Upper lobe of left lung (tissue), 4 donors: ENCODE measurements around the gene ANKDD1A.

Experiments
- POLR2AphosphoS5 ChIP-seq, 2 donors: sonication (generic); formaldehyde crosslinking; IDR thresholded peaks; one replicate each; pipeline ENCODE4 v1.5.1; 2017; ENCODE audit warnings: antibody characterized with exemption in 2 of 2
- TF ChIP-seq, protein P1 (sequence below), 6 experiments: fragments of 450-650 bp in 4 of 6; fragments of 200-600 bp in 2 of 6; sonication (generic) in 2 of 6; IDR thresholded peaks; one replicate each; pipeline ENCODE4 v1.5.1; 2016 to 2019; ENCODE audit warnings: antibody characterized with exemption in 6 of 6

DNA sequence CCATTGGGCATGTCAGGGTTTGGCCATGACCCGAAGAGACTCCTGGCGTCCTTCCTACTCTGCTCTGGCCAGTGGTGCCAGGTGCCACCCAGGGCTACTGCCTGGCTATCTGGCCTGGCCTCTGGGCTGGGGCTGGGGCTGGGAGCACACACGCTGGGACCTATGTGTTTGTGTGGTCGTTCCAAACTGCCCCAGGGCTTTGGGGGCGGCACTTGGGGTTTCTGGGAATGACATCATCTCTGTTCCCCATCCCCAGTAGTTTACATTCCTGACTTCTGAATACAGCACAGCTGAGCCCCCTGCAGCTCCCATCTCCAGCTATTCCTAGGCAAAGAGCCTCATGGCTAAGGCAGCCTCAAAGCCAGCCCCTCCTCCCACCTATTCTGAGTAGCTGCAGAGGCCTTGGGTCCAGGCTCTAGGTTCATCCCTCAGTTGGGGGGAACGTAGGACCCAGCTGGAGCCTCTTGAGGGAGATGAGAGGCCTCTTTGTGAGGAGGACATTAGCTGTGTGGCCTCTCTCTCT, 45.6 kb upstream of the ANKDD1A start:
- TF ChIP-seq, protein P1, sequence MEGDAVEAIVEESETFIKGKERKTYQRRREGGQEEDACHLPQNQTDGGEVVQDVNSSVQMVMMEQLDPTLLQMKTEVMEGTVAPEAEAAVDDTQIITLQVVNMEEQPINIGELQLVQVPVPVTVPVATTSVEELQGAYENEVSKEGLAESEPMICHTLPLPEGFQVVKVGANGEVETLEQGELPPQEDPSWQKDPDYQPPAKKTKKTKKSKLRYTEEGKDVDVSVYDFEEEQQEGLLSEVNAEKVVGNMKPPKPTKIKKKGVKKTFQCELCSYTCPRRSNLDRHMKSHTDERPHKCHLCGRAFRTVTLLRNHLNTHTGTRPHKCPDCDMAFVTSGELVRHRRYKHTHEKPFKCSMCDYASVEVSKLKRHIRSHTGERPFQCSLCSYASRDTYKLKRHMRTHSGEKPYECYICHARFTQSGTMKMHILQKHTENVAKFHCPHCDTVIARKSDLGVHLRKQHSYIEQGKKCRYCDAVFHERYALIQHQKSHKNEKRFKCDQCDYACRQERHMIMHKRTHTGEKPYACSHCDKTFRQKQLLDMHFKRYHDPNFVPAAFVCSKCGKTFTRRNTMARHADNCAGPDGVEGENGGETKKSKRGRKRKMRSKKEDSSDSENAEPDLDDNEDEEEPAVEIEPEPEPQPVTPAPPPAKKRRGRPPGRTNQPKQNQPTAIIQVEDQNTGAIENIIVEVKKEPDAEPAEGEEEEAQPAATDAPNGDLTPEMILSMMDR (IDR thresholded peaks at IDR 0.05): no peak
- no peak for TF ChIP-seq POLR2AphosphoS5 (IDR thresholded peaks at IDR 0.05)
